Mucosa of stomach (tissue), 1 donor: Measurements from ENCODE around the gene RASSF9.

Experiments
- H3K27me3 ChIP-seq: one replicate; pipeline ENCODE4 v1.7.0; 2013; ENCODE audit warnings: mild to moderate bottlenecking, low read length; ENCODE audit not compliant: control insufficient read depth, insufficient read depth
- H3K36me3 ChIP-seq: one replicate; pipeline ENCODE4 v1.7.0; 2013; ENCODE audit warnings: low read length; ENCODE audit not compliant: control insufficient read depth, insufficient read depth
- H3K4me1 ChIP-seq: one replicate; pipeline ENCODE4 v1.7.0; 2013; ENCODE audit warnings: mild to moderate bottlenecking, low read length; ENCODE audit not compliant: control insufficient read depth, insufficient read depth
- H3K4me3 ChIP-seq: one replicate; pipeline ENCODE4 v1.7.0; 2013; ENCODE audit warnings: low read length
- H3K9ac ChIP-seq: one replicate; pipeline ENCODE4 v1.7.0; 2013; ENCODE audit warnings: mild to moderate bottlenecking, low read length, moderate library complexity
- H3K9me3 ChIP-seq: one replicate; pipeline ENCODE4 v1.7.0; 2013; ENCODE audit warnings: mild to moderate bottlenecking, low read length, moderate library complexity; ENCODE audit not compliant: control insufficient read depth
- donor health status: Pancreatic carcinoma.

Gene RASSF9

DNA sequence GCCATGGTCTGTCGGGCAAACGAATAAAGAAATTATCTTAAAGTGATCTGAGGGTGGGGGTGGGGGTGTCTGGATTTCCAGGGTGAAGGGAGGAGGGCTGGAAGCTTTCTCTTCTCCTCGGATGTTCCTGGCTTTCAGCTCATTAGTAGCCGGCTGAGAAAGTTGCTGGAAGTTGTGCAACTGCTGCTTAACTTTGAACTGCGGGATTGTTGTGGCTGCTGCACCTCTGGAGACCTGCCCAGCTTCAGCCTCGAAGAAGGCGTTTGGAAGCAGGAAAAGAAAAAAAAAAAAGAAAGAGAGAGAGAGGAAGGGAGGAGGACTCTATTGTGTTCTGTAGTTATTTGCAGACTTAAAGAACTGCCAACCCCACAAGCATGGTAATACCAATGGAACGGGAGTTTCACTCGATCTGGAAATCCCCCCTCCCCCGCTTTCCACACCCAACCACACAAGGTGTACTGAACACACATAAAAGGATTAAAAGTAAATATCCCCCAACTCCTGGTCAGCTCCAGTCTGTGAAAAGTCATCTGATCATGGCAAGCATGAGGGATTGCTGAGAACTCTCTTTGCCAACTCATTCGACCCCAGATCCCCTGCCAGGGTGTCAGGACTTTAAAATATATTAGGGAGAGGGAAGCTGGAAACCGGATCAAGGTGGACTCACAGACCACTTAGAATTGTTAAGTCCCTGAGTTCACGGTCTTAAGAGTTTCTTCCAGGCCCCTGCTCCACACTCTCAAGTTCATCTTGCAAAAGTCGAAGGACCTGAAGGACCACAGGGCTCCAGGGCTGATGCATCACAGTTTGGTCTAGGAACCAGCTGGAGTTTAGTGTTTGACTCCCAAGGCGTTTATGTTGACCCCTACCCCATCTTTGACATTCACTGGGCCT lies at the start of gene RASSF9:
Gene RASSF9, minus strand, starts transcription at position 213 of the 894 bp plus-strand sequence. Its CDS starts 208 bp downstream, at position 5.
- Histone ChIP-seq H3K4me1 (peaks cover 14% of the 10 kb centered on the region), H3K9ac (peak within 1 kb of the TSS; percentile 68), H3K4me3 (peak within 1 kb of the TSS; percentile 48), H3K27me3 (no peaks in the 10 kb centered on the region), H3K9me3 (no peaks in the 10 kb centered on the region), H3K36me3 (no peaks in the 10 kb centered on the region)

DNA sequence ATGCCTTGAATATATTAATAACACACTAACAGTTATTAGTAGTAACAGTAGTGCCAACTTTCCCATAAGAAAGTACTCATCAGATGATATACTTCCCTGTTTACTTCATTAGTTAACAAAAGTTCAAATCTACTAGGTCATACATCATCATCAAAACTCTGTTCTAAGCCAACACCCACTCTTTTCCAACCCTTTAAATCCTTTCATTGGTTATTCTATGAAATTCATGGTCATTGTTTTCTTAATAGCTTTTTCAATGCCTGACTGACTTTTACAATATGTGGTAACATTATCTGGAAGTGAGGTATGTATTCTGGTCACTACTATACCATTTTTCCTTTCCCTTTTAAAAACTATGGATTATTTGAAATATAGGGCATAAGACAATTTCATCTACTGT lies 47.6 kb upstream of the RASSF9 start:
- no peaks in the 10 kb centered on the region for H3K4me1 ChIP-seq
- H3K4me3 ChIP-seq, result no peak overlapping the region

DNA sequence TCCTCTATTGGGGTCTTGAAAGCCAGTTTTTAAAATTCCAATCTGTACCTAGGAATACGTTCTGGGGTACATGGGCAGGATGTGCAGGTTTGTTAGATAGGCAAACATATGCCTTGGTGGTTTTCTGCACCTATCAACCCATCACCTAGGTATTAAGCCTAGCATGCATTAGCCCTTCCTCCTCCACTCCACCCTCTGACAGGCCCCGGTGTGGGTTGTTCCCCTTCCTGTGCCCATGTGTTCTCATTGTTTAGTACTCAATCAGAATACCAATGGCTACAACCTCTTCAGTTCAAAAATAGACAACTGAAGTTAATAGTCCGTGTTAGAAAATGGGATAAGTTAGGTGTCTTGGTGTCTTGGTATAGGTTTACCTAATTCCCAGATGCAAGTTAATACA lies 41.2 kb upstream of the RASSF9 start:
- Histone ChIP-seq H3K9ac (no peak overlapping the region), H3K4me1 (no peaks in the 10 kb centered on the region), H3K27me3 (no peaks in the 10 kb centered on the region), H3K9me3 (no peaks in the 10 kb centered on the region), H3K36me3 (no peaks in the 10 kb centered on the region), H3K4me3 (no peak overlapping the region)

More for the DNA sequence above, 47.6 kb upstream of the RASSF9 start:
- no peaks in the 10 kb centered on the region for H3K27me3 ChIP-seq
- H3K9ac ChIP-seq, result no peak overlapping the region
- no peaks in the 10 kb centered on the region for H3K9me3 ChIP-seq
- H3K36me3 ChIP-seq, result no peaks in the 10 kb centered on the region

DNA sequence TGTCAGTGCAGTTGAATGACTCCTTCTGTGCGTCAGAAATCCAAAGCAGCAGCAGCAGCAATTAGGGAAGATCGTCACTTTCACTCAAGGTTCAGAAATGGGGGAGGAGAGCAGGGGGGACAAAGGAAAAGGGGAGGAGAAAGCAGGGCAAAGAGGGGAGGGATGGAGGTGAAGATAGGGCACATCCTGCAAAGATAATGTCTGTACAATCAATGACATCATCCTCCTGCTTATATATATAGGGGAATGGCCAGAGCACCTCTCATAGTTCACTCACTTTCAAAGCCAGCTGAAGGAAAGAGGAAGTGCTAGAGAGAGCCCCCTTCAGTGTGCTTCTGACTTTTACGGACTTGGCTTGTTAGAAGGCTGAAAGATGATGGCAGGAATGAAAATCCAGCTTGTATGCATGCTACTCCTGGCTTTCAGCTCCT lies 37.8 kb upstream of the RASSF9 start, which contains the start of gene NTS:
Gene NTS, plus strand, starts transcription at position 265 of the 431 bp plus-strand sequence. Its CDS starts 109 bp downstream, at position 374.
- no peak within 1 kb of the TSS for H3K4me3 ChIP-seq
- H3K36me3 ChIP-seq, result no peaks in the 10 kb centered on the region
- H3K4me1 ChIP-seq, result no peaks in the 10 kb centered on the region
- no peaks in the 10 kb centered on the region for H3K27me3 ChIP-seq
- no peak within 1 kb of the TSS for H3K9ac ChIP-seq
- H3K9me3 ChIP-seq, result no peaks in the 10 kb centered on the region

DNA sequence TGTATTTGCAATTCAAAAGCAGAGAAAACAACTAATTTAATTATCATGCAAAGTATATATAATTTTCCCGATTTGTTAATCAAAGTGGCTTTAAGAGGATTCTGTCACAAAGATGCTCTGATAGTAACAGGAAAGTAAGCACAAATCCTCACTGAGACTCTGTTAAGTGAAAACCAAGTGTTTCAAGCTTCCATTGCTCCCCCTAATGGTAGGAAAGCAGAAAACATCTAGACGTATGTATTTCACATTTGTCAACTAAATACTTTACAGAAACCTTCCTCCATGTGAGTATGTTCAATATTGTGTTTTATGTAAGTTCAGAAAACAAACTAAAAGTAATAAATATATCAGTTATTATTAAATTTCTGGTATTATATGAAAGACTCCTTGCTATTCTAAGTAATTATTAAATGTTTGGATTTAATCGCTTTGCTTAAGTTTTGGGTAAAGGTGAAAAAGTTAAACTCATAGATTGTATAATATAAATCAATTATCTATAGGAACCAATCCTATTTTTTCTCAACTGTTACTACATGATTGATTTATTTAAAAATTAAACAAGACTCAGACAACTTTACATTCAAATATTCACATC lies 36.4 kb upstream of the RASSF9 start:
- Histone ChIP-seq H3K36me3 (no peaks in the 10 kb centered on the region), H3K4me1 (no peaks in the 10 kb centered on the region), H3K9me3 (no peaks in the 10 kb centered on the region), H3K9ac (no peak overlapping the region), H3K27me3 (no peaks in the 10 kb centered on the region), H3K4me3 (no peak overlapping the region)

DNA sequence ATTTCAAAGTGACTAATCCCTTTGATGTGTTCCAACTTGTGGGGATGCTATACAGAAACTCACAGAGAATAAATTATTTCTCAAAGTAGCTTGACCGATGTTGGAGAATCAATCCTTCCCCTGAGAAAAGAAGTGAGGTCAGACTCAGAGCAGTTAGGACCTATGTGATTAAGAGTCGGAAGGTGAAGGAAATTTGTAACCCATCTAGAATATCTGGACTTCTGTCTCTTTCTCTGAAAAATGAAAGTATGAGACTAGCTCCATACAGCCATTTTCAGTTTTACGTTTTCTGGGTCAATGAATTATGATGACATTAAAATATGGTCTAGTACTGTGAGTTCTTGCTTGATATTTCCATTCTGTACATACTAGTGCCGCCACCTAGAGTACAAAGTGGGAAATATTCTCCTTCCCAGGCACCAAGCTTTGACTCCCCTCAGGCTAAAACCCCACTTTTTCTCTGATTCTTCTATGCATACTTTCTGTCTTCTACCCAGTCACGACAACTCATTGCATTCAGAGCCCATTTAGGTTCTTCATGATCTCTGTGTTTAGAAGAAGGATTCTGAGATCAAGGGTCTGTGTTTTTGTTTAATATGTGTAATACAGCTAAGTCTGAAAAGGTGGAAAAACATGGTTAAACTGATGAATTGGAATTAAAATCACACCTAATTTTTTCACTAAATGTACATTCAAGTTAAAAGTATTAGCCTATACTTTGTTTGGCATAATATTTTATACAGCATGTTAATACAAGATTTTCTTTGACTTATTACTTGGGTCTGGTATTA lies 31.0 kb upstream of the RASSF9 start:
- H3K36me3 ChIP-seq, result no peaks in the 10 kb centered on the region
- H3K9ac ChIP-seq, result no peak overlapping the region
- no peaks in the 10 kb centered on the region for H3K27me3 ChIP-seq
- no peaks in the 10 kb centered on the region for H3K9me3 ChIP-seq
- H3K4me1 ChIP-seq, result no peaks in the 10 kb centered on the region
- H3K4me3 ChIP-seq, result no peak overlapping the region

DNA sequence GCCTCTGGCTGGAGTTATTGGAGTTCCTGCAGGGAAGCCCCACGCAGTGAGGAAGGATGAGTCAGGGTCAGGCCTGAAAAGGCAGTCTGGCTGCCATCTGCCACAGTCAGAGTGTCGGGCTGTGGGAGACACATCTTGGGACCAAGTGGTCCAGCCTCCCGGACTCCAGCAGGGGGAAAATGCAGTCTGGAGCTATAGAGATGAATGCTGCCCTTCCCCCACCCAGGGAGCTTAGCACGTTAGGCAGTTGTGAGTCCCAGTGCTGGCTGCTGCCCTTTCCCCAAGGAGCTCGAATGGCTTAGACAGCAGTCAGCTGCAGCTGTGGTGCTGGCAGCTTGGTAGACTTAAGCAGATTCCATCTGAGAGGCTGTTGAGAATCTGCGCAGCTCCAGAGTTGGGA lies 29.7 kb upstream of the RASSF9 start:
- Histone ChIP-seq H3K9ac (no peak overlapping the region), H3K4me3 (no peak overlapping the region), H3K4me1 (no peaks in the 10 kb centered on the region), H3K36me3 (no peaks in the 10 kb centered on the region), H3K9me3 (no peaks in the 10 kb centered on the region), H3K27me3 (no peaks in the 10 kb centered on the region)

DNA sequence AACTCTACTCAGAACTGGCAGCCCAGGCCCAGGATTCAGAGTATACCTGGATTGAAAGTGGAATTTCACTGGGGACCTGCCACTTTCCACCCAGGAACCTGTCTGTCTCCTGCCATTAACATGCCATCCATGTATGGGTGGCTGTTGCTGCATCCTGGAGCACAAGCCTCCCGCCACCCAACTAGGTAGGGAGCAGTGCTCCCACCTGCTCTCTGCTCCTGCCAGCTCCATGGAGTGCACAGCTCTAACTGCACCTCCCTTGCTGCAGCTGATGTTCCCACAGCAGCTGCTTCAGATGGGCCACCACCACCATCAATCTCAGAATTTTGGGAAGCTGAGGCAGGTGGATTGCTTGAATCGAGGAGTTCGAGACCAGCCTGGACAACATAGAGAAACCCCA lies 20.8 kb upstream of the RASSF9 start:
- H3K27me3 ChIP-seq, result no peaks in the 10 kb centered on the region
- no peak overlapping the region for H3K9ac ChIP-seq
- H3K9me3 ChIP-seq, result no peaks in the 10 kb centered on the region
- H3K4me3 ChIP-seq, result no peak overlapping the region
- H3K4me1 ChIP-seq, result no peaks in the 10 kb centered on the region
- H3K36me3 ChIP-seq, result no peaks in the 10 kb centered on the region

DNA sequence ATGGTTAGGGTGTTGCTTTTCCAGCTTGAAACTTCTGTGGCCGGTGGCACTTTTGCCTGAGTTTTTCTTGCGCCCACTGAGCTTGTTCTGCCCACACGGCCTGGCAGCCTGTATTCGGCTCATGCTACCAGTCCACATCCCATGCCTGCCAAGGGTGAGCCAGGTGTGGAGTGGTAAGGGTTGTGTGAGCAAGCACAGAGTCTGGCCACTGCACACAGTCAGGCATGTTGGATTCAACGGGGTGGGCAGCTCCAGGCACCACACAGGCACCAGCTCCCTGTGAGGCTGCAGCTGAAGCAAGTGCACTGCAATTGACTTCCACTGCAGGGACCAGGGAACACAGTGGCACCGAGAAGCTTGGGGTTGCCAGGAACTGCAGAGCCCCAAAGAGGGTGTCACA lies 19.1 kb upstream of the RASSF9 start:
- no peaks in the 10 kb centered on the region for H3K9me3 ChIP-seq
- H3K36me3 ChIP-seq, result no peaks in the 10 kb centered on the region
- H3K4me3 ChIP-seq, result no peak overlapping the region
- H3K27me3 ChIP-seq, result no peaks in the 10 kb centered on the region
- no peaks in the 10 kb centered on the region for H3K4me1 ChIP-seq
- H3K9ac ChIP-seq, result no peak overlapping the region

DNA sequence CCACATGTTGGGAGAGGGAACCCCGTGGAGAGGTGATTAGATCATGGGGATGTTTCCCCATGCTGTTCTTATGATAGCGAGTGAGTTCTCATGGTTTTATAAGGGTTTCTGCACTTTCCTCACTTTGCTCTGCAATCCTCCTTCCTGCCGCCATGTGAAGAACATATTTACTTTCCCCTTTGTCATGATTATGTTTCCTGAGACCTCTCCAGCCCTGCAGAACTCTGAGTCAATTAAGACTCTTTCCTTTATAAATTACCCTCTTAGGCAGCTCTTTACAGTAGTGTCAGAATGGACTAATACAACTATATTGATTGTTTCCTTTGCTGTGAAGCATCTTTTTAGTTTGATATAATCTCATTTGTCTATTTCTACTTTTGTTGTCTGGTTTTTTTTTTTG lies 13.1 kb upstream of the RASSF9 start:
- Histone ChIP-seq H3K27me3 (no peaks in the 10 kb centered on the region), H3K9ac (no peak overlapping the region), H3K36me3 (no peaks in the 10 kb centered on the region), H3K9me3 (no peaks in the 10 kb centered on the region), H3K4me3 (no peak overlapping the region), H3K4me1 (no peaks in the 10 kb centered on the region)

DNA sequence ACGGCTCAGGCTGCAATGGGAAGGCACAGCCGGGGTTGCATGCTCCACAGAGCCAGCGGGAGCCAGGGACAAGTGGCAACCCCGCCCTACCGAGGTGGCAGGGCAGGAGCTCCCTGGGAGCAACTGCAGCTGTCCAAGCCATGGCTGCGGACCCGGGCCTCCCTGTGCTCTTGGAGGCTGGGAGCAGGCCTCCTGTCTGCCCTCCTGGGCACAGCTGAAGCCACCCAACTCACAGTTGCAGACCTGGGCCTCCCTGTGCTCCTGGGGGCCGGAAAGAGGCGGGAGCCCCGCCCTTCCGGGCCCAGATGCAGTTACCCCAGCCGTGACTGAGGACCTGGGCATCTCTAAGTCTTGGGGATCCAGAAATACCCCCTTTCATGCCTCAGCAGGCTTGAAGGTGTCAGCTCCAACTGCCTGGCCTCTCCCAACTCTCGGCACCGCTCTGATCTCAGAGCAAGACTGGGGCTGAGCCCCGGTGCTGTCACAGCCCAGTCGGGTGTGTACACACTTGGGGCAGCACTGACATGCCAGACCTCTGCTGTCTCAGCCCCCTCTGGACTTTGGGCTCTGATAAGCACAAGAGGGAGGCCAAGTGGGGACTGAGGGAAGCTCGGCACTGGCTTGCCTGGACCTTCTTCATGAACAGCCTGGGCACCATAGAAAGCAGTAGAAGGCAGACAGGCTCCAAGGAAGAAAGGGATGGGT lies 7.5 kb upstream of the RASSF9 start:
- H3K4me1 ChIP-seq, result no peaks in the 10 kb centered on the region
- no peak overlapping the region for H3K4me3 ChIP-seq
- H3K9ac ChIP-seq, result no peak overlapping the region
- H3K36me3 ChIP-seq, result no peaks in the 10 kb centered on the region
- H3K27me3 ChIP-seq, result no peaks in the 10 kb centered on the region
- no peaks in the 10 kb centered on the region for H3K9me3 ChIP-seq
